GM18858 (cell line): ENCODE data around the gene NABP2.
A peak's percentile ranks its signal among the peaks of the same experiment; 100 is the strongest.
"Not testable (repeated sequence)": the region's sequence is repeated elsewhere in the genome, so short reads cannot be mapped to it uniquely, and the experiment has no call there.

Source experiments
- ATAC-seq: cut with Tn5 transposase; IDR thresholded peaks from one replicate; pipeline ENCODE4 v1.9.1; 2021; ENCODE audit not compliant: unreplicated experiment

NABP2 gene

GRCh38 chr12:56242986-56243385, 18.8 kb downstream of the NABP2 start:
- ATAC-seq = no peak

GRCh38 chr12:56243731-56244181, 19.6 kb downstream of the NABP2 start:
- no peak for ATAC-seq

- no peak for ATAC-seq
Observed at GRCh38 chr12:56244494-56244893, 20.4 kb downstream of the NABP2 start.

- ATAC-seq = no peak
Observed at GRCh38 chr12:56247923-56248322, 23.8 kb downstream of the NABP2 start.

DNA sequence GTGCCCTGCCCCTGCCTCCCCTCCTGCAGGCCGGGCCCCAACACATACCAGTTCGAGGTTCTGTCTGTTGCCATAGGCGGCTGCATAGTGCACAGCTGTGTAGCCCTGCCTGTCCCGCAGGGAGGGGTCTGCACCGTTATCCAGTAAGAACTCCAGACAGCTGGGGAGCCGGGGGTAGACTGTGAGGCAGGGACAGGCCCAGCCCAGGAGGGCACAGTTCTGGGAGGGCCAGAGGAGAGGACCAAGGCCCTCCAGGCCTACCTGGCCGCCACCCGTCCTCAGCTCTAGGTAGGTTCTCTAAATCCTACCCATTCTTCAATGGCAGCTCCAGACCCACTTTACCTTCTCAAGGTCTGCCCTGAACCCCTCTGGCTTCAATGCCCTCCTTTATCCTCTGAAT, 24.6 kb downstream of the NABP2 start:
- ATAC-seq = no peak

- no peak for ATAC-seq
Observed at GRCh38 chr12:56252649-56253048, 28.5 kb downstream of the NABP2 start.

GRCh38 chr12:56253091-56253490, 28.9 kb downstream of the NABP2 start:
- ATAC-seq = no peak

GRCh38 chr12:56255671-56256070, 31.5 kb downstream of the NABP2 start:
- no peak for ATAC-seq

DNA sequence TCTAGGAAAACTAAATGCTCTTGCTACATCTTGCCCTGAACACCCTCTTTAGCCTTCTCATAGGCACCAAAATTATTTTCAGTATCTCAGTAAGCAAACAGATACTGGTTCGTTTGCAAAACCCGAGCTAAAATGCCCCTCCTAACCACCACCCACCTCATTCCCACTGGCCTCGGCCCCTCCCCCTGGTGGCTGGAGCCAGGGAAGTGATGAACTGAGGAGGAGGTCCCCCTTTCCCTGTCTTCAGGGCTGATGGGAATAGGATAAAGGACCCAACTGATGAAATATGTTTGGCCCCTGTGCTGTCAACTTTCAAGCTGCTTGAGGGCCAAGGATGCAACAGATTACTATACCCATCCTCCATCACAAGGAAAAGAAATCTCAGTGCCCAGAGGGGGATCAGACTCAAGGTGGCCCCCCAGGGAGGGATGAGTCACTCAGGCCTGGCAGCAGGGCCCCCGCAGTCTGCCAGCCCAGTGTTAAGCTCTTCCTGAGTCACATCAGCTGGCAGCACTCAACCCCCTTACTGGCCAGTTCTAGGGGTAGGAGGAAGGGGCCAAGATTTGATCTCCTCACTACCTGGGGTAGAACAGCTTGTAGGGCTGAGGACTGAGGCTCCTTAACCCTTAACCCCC, 32.3 kb downstream of the NABP2 start:
- ATAC-seq = no peak

DNA sequence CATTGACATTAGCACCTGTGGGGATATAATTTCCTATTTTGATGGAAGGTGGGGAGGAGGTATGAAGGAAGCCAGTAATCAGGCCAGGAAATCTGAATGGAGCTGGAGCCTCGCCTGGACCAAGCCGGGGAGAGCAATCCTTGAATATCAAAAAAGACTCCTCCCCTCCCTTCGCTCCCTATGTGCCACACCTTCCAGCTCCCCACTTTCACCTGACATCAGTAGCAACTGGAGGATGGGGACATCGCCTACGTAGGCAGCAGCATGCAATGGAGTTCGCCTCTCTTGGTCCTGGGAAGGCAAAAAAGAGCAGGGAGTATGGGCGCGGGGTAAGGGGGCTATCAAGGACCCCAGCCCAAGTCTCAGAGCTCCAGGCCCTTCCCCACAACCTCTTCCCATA, 32.9 kb downstream of the NABP2 start:
- no peak for ATAC-seq

GRCh38 chr12:56257491-56258067, 33.4 kb downstream of the NABP2 start:
- no peak for ATAC-seq

- peak; percentile 80 for ATAC-seq
Observed at GRCh38 chr12:56258068-56258819, 34.1 kb downstream of the NABP2 start, which contains the start of gene ANKRD52. ANKRD52 (minus strand) TSS chr12:56258384; CDS start chr12:56258269, 115 bp downstream.

GRCh38 chr12:56258820-56259183, 34.7 kb downstream of the NABP2 start:
- ATAC-seq = no peak

DNA sequence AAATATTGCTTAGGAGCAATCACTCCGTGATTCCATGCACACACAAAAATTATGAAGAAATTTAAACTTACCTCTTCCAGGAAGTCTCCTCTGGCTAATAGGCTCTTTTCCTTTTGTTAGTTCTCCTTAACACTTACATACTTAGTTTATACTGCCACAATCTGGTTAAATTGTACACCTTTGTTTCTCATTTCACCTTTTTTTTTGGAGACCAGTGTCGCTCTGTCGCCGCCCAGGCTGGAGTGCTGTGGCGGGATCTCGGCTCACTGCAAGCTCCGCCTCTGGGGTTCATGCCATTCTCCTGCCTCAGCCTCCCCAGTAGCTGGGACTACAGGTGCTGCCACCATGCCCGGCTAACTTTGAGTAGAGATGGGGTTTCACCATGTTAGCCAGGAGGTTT, 36.2 kb downstream of the NABP2 start:
- no peak for ATAC-seq

GRCh38 chr12:56260921-56261320, 36.8 kb downstream of the NABP2 start:
- no peak for ATAC-seq

DNA sequence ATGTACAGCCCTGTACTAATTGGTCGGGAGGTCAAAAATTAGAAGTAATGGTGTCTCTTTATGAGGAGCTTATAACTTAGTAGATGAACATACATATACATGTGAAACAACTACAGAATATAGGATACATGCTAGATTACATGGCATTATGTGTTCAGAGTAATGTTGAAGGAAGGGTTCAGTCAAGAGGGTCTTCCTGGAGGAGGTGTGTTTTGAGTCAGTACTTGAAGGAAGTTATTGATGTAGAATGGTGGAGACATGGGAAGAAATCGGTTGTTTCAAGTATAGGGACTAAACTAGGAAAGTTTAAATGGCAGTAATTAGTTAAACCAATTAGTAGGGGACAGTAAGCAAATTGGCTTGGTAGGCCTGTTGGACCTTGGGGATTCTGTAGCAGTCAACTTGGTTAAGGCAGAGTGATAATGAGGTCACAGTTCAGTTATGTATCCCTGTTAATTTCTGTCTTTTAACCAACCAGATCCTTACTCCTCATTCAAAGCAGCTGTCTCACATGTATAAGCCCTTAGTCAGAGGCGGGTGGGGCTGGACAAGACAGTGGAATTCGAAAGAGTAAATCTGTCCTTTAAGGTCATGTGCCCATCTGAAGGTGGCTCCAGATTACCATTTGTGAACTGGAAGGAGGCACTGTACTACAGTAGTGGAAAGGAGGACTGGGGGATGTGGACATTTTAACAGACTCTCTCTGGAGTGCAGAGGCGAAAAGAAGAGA, 37.5 kb downstream of the NABP2 start:
- no peak for ATAC-seq

- not testable (repeated sequence) for ATAC-seq
Observed at GRCh38 chr12:56262955-56263354, 38.8 kb downstream of the NABP2 start.

DNA sequence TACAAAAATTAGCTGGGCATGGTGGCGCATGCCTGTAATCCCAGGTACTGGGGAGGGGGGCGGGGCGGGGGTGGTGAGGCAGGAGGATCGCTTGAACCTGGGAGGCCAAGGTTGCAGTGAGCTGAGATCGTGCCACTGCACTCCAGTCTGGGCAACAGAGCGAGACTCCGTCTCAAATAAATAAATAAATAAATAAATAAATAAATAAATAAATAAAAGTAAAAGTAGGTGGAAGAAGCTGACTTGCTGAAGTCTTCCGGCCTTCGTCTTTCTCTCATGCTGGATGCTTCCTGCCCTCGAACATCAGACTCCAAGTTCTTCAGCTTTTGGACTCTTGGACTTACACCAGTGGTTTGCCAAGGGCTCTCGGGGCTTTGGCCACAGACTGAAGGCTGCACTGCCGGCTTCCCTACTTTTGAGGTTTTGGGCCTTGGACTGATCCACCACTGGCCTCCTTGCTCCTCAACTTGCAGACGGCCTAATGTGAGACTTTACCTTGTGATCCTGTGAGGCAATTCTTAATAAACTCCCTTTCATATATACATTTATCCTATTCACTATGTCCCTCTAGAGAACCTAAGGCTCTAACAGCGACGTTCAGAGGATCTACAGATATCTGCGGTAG, 42.0 kb downstream of the NABP2 start:
- ATAC-seq = not testable (repeated sequence)

DNA sequence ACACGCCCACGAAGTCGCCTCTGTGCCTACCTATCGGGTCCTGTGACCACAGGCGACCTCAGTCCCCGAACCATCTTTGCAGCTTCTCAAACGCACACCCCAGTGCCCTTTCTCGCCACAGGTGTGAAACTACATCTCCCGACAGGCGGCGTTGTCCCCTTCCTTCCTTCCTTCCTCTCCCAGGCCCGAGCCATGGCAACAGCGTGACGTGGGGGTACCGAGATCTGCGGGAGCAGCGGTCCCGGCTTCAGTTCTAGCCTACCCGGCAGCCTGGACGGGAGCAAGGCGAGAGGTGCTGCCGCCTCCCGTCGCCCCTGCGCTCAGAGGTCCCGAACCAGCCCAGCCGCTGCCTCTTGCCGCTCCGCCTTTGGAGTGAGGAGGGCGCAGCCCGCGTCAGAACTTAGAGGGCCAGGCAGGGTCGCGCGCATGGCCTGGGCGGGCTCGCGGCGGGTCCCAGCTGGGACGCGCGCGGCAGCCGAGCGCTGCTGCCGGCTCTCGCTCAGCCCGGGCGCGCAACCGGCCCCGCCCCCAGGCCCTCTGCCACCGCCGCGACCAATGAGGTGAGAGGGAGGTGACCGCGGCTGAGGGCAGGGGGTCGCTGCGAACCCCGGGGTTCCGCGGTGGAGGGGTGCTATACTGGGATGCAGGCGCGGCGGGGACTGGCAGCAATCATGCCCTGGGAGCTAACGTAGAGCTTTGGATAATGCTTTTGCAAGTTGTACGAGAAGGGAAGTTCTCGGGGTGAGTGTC, 42.7 kb downstream of the NABP2 start, which contains the start of gene COQ10A:
TSS of gene COQ10A (plus strand) at position 250 of the 750 bp plus-strand sequence. CDS start at position 427, 177 bp downstream.
- peak; percentile 77 for ATAC-seq

DNA sequence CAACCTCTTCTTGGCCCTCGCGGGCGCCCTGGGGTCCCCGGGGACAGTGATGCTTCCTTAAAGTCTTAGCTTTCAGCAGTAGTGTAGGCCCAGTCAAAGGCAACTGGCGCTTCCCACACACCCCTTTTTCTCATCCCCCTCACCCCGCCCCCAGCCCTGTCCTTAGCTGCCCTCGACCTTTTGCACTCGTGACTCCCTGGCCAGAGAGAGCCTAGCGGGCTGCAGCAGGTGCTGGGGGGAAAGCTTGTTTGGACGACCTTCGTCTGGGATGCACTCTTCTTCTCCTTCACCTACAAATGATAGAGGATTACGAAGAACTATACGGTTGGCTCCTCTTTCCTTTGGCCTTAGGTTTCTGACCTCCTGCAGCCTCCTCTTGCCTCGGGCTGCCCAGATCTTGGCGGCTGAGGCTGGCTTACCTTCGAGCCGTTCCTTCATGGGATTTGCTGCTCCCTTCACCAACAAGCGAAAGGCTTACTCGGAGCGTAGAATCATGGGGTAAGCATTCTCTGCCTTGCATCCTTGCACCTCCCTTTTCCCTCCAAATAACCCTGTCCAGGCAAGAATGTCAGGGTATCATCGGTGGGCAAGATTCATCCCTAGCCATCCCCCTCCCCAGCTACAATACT, 43.4 kb downstream of the NABP2 start:
- ATAC-seq = no peak
